LNCAP (cell line): ENCODE data around the gene EVI2A.

Experiments used
- CTCF ChIP-seq: fragments of 450-650 bp; IDR thresholded peaks from 2 replicates; pipeline ENCODE4 v1.5.1; 2017; ENCODE audit warnings: mild to moderate bottlenecking

The EVI2A gene

GRCh38 chr17:31339906-31340661 lies 18.7 kb upstream of the EVI2A start:
- TF ChIP-seq CTCF: no peak

GRCh38 chr17:31329221-31329620 lies 7.8 kb upstream of the EVI2A start:
- no peak for TF ChIP-seq CTCF

- no peak for TF ChIP-seq CTCF
Measured at GRCh38 chr17:31328160-31328535, 6.7 kb upstream of the EVI2A start.

GRCh38 chr17:31327534-31328159 lies 6.2 kb upstream of the EVI2A start:
- no peak for TF ChIP-seq CTCF

GRCh38 chr17:31323551-31323950 lies 2.1 kb upstream of the EVI2A start:
- TF ChIP-seq CTCF: no peak

- TF ChIP-seq CTCF: no peak
Measured at GRCh38 chr17:31321966-31322365, 544 bp upstream of the EVI2A start.

GRCh38 chr17:31320791-31321190 lies 631 bp downstream of the EVI2A start:
- no peak for TF ChIP-seq CTCF
